ENCODE results near the gene SEMA3D. TPM values are rescaled to one million over a fixed set of nuclear protein-coding genes. Genes with fewer than 3 reads are reported as not detected.

The SEMA3D gene
- total and polyA plus RNA-seq, 9 of the 15 experiments (the other 6 are each of a cell fraction or from before 2014, with no cell fraction given): 0.01 to 0.10 (median 0.04) TPM; not detected in 1

DNA sequence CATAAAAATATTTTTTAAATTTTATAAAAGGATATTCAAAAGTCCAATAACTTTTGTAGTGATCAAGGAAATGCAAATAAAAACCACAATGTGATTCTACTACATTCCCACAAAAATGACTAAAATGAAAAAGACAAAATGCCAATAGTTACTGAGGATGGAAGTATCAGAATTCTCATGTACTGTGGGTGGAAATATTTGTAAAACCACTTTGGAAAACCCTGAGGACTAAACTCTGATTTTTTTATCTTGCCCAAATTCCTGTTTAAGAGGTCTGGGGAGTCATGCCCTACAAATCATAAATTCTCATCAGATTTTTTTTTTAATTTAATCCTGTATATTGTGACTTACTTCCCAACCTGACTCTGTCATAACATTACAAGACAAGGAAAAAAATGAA lies 9.8 kb upstream of the SEMA3D start (continued):
- TF ChIP-seq RNF2 (IDR thresholded peaks at IDR 0.05) (no peak), CSDE1 (IDR thresholded peaks at IDR 0.05) (no peak), ZNF444 (CRISPR knock-in tag; IDR thresholded peaks at IDR 0.05) (no peak), MCM7 (IDR thresholded peaks at IDR 0.05) (no peak)
- TF ChIP-seq, protein P1, sequence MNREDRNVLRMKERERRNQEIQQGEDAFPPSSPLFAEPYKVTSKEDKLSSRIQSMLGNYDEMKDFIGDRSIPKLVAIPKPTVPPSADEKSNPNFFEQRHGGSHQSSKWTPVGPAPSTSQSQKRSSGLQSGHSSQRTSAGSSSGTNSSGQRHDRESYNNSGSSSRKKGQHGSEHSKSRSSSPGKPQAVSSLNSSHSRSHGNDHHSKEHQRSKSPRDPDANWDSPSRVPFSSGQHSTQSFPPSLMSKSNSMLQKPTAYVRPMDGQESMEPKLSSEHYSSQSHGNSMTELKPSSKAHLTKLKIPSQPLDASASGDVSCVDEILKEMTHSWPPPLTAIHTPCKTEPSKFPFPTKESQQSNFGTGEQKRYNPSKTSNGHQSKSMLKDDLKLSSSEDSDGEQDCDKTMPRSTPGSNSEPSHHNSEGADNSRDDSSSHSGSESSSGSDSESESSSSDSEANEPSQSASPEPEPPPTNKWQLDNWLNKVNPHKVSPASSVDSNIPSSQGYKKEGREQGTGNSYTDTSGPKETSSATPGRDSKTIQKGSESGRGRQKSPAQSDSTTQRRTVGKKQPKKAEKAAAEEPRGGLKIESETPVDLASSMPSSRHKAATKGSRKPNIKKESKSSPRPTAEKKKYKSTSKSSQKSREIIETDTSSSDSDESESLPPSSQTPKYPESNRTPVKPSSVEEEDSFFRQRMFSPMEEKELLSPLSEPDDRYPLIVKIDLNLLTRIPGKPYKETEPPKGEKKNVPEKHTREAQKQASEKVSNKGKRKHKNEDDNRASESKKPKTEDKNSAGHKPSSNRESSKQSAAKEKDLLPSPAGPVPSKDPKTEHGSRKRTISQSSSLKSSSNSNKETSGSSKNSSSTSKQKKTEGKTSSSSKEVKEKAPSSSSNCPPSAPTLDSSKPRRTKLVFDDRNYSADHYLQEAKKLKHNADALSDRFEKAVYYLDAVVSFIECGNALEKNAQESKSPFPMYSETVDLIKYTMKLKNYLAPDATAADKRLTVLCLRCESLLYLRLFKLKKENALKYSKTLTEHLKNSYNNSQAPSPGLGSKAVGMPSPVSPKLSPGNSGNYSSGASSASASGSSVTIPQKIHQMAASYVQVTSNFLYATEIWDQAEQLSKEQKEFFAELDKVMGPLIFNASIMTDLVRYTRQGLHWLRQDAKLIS (CRISPR knock-in tag; IDR thresholded peaks at IDR 0.05): no peak

DNA sequence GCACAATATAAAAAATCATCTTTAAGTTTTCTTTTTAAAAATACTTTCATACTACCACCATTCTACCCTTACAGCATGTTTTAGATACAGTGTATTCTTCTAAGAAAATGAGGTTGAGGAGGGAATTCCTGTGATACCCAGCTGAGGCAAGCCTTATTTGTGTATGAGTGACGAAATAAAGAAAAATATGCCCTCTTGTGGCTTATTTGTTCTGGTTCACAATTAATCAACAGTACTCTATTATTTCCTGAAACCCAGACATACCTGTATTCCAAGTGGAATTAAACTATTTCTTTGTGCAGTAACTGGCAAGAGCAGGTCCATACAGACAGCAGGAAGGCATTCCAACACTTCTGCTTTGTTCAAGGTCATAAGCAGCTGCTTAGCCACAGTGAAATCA lies 4.5 kb upstream of the SEMA3D start:
- ChIA-PET POLR2A (interaction anchor here (0.7 kb wide), 1 partner anchor 65 kb away, joined by 3 read pairs; no protein-coding TSS in a partner anchor), CTCF (ENCODE audit: low intra/inter-chr PET ratio) (no interaction called here)
- Histone ChIP-seq H3K27ac (ENCODE audit: extremely low read depth, low read depth, low read length) (no peak overlapping the region), H3K9ac (ENCODE audit: insufficient read depth in 1 of 2, low read depth in 2 of 2, low read length in 2 of 2) (no peak overlapping the region), H3K27me3 (ENCODE audit: control insufficient read depth in 2 of 2, insufficient read depth in 2 of 2, low read length in 2 of 2) (no peaks in the 10 kb centered on the region), H3K4me1 (replicated peaks in 1 of 2; ENCODE audit: control insufficient read depth in 2 of 2, insufficient read depth in 2 of 2, low read length in 2 of 2) (no peaks in the 10 kb centered on the region; a peak in 1 of 5 replicates), H2AFZ (ENCODE audit: low read depth, low read length) (no peak overlapping the region), H3K79me2 (ENCODE audit: control insufficient read depth, insufficient read depth, low read length) (no peaks in the 10 kb centered on the region), H3K4me3 (no peak overlapping the region), H3K4me2 (ENCODE audit: insufficient read depth, low read length) (no peak overlapping the region), H4K20me1 (replicated peaks; ENCODE audit: control insufficient read depth, insufficient read depth, low read length) (no peaks in the 10 kb centered on the region), H3K9me3 (replicated peaks; ENCODE audit: control insufficient read depth, insufficient read depth, low read depth, low read length) (no peaks in the 10 kb centered on the region), H3K36me3 (ENCODE audit: control insufficient read depth, insufficient read depth, low read length) (no peaks in the 10 kb centered on the region), H3K9me1 (ENCODE audit: control insufficient read depth, insufficient read depth, low read length) (no peaks in the 10 kb centered on the region)
- intact Hi-C loops (cut with micrococcal nuclease): no loop called here
- in situ Hi-C loops (cut with MboI): no loop called here
- FAIRE-seq (no peak), ATAC-seq (no peak), DNase-seq (ENCODE audit: extremely low read depth in 1 of 4, low spot score in 3 of 4) (no peak)
- no TSS peak for BruUV-seq (replicated peaks)
- 0% methylated on average over 1 of the region's 1 CpG for WGBS (ENCODE audit: insufficient coverage, low coverage, missing lambda C conversion rate)
- TF ChIP-seq ZFP36 (IDR thresholded peaks at IDR 0.05; ENCODE audit: low read depth, low read length, partially characterized antibody): no peak
- TF ChIP-seq, protein P2, sequence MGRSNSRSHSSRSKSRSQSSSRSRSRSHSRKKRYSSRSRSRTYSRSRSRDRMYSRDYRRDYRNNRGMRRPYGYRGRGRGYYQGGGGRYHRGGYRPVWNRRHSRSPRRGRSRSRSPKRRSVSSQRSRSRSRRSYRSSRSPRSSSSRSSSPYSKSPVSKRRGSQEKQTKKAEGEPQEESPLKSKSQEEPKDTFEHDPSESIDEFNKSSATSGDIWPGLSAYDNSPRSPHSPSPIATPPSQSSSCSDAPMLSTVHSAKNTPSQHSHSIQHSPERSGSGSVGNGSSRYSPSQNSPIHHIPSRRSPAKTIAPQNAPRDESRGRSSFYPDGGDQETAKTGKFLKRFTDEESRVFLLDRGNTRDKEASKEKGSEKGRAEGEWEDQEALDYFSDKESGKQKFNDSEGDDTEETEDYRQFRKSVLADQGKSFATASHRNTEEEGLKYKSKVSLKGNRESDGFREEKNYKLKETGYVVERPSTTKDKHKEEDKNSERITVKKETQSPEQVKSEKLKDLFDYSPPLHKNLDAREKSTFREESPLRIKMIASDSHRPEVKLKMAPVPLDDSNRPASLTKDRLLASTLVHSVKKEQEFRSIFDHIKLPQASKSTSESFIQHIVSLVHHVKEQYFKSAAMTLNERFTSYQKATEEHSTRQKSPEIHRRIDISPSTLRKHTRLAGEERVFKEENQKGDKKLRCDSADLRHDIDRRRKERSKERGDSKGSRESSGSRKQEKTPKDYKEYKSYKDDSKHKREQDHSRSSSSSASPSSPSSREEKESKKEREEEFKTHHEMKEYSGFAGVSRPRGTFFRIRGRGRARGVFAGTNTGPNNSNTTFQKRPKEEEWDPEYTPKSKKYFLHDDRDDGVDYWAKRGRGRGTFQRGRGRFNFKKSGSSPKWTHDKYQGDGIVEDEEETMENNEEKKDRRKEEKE (IDR thresholded peaks at IDR 0.05; ENCODE audit: borderline replicate concordance in 1 of 2, control insufficient read depth in 1 of 2, low read depth in 2 of 2, low read length in 1 of 2): no peak
- TF ChIP-seq PTBP1 (IDR thresholded peaks at IDR 0.05; ENCODE audit: low read depth, low read length): no peak
- TF ChIP-seq FOXK2 (conservative IDR thresholded peaks at IDR 0.05 in 1 of 2, IDR thresholded peaks at IDR 0.05 in 1 of 2; ENCODE audit: low read depth in 2 of 2): no peak
- no peak for TF ChIP-seq ELF4 (CRISPR knock-in tag; IDR thresholded peaks at IDR 0.05)
- TF ChIP-seq, protein P3, sequence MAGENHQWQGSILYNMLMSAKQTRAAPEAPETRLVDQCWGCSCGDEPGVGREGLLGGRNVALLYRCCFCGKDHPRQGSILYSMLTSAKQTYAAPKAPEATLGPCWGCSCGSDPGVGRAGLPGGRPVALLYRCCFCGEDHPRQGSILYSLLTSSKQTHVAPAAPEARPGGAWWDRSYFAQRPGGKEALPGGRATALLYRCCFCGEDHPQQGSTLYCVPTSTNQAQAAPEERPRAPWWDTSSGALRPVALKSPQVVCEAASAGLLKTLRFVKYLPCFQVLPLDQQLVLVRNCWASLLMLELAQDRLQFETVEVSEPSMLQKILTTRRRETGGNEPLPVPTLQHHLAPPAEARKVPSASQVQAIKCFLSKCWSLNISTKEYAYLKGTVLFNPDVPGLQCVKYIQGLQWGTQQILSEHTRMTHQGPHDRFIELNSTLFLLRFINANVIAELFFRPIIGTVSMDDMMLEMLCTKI (IDR thresholded peaks at IDR 0.05; ENCODE audit: partially characterized antibody): no peak
- TF ChIP-seq RBM39 (optimal IDR thresholded peaks at IDR 0.05; ENCODE audit: low read depth, low read length): no peak
- no peak for TF ChIP-seq KLF6 (CRISPR knock-in tag; IDR thresholded peaks at IDR 0.05; ENCODE audit: borderline replicate concordance)
- no peak for TF ChIP-seq ZNF263 (CRISPR knock-in tag; IDR thresholded peaks at IDR 0.05; ENCODE audit: borderline replicate concordance)
- TF ChIP-seq POLR2A (conservative IDR thresholded peaks at IDR 0.05): no peak

Measured in K562 (cell line).